AG04450 (cell line): ENCODE results near the gene EIF4G1. TPM values are rescaled to one million over a fixed set of nuclear protein-coding genes. Genes with fewer than 3 reads are reported as not detected.

Experiments used
- CTCF ChIA-PET: fragments of 300-600, 350-600 bp; formaldehyde crosslinking; extraction: SDS; loops from one replicate; lab custom pipeline; 2022; ENCODE audit warnings: antibody characterized with exemption, inconsistent platforms; lab: Charles Lee
- POLR2A ChIA-PET: fragments of 350-600 bp; formaldehyde crosslinking; extraction: SDS; loops from one replicate; lab custom pipeline; 2021; ENCODE audit warnings: antibody characterized with exemption, inconsistent platforms; lab: Yijun Ruan, JAX
- DNase-seq: peaks from one replicate; pipeline ENCODE4 v3.0.0-alpha.2; 2011; ENCODE audit warnings: low read depth, low spot score
- H3K27ac ChIP-seq: one replicate; pipeline ENCODE4 v1.5.1; 2012; ENCODE audit warnings: low read depth, low read length, control low read depth
- H3K27me3 ChIP-seq: one replicate; pipeline ENCODE4 v1.6.0; 2012; ENCODE audit warnings: low read length; ENCODE audit not compliant: control insufficient read depth, insufficient read depth
- H3K4me3 ChIP-seq: 2 replicates; pipeline ENCODE4 v1.5.1; 2011; ENCODE audit warnings: mild to moderate bottlenecking, low read depth, low read length, control low read depth
- H3K9me3 ChIP-seq: 2 replicates; pipeline ENCODE4 v1.5.1; 2012; ENCODE audit warnings: low read length; ENCODE audit not compliant: control insufficient read depth, insufficient read depth
- polyA plus RNA-seq: library from polyadenylated mRNA; depleted of rRNA; stranded (reverse); fragments of >200 nt; gene quantifications from 2 replicates; pipeline ENCODE4 v1.2.3, GENCODE V29; 2011
- TF ChIP-seq, protein P1 (sequence below): IDR thresholded peaks from 2 replicates; pipeline ENCODE4 v1.5.1; 2011; ENCODE audit warnings: low read depth, low read length, control low read depth, inconsistent platforms

The EIF4G1 gene
- polyA plus RNA-seq, 1 experiment = 191 TPM

DNA sequence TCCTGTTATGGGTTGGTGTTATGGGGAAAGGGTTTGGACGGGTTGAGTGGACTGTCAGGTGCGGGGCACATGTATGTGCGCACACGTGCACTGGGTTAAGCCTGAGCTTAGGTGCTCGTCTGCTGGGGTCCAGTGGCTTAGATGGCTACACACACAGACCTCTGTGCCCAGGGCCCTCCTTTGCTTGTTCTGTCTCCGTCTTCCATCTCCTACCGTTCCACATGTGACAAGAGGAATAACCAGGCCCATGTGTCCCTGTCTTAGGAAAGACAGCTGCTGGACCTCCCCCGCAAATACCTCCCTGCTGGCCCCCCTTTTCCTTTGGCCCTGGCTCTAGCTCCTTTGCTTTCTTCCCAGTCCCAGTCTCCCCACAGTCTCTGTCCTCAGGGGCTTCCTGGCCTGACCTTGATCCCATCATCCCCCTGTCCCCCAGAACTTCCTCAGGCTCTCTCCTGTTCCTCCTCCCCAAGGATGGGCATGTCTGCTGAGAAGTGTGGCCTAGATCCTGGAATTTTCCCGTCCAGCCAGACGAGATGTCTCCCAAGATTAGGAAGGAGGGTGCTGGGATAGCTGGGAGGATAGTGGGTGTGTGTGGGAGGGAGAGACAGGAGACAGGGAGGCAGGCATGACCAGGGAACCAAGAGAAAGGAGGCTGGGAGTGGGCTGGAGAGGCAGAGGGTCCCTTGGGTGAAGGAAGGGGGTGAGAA is 64.4 kb downstream of the EIF4G1 start:
- peaks cover 67% of the 10 kb centered on the region for H3K27me3 ChIP-seq
- DNase-seq = no peak
- H3K27ac ChIP-seq = no peak overlapping the region
- CTCF ChIA-PET = no interaction called here
- TF ChIP-seq, protein P1, sequence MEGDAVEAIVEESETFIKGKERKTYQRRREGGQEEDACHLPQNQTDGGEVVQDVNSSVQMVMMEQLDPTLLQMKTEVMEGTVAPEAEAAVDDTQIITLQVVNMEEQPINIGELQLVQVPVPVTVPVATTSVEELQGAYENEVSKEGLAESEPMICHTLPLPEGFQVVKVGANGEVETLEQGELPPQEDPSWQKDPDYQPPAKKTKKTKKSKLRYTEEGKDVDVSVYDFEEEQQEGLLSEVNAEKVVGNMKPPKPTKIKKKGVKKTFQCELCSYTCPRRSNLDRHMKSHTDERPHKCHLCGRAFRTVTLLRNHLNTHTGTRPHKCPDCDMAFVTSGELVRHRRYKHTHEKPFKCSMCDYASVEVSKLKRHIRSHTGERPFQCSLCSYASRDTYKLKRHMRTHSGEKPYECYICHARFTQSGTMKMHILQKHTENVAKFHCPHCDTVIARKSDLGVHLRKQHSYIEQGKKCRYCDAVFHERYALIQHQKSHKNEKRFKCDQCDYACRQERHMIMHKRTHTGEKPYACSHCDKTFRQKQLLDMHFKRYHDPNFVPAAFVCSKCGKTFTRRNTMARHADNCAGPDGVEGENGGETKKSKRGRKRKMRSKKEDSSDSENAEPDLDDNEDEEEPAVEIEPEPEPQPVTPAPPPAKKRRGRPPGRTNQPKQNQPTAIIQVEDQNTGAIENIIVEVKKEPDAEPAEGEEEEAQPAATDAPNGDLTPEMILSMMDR = no peak
- POLR2A ChIA-PET = no interaction called here
- no peak overlapping the region for H3K4me3 ChIP-seq
- no peaks in the 10 kb centered on the region; the same call in 1 of the 2 replicates for H3K9me3 ChIP-seq

DNA sequence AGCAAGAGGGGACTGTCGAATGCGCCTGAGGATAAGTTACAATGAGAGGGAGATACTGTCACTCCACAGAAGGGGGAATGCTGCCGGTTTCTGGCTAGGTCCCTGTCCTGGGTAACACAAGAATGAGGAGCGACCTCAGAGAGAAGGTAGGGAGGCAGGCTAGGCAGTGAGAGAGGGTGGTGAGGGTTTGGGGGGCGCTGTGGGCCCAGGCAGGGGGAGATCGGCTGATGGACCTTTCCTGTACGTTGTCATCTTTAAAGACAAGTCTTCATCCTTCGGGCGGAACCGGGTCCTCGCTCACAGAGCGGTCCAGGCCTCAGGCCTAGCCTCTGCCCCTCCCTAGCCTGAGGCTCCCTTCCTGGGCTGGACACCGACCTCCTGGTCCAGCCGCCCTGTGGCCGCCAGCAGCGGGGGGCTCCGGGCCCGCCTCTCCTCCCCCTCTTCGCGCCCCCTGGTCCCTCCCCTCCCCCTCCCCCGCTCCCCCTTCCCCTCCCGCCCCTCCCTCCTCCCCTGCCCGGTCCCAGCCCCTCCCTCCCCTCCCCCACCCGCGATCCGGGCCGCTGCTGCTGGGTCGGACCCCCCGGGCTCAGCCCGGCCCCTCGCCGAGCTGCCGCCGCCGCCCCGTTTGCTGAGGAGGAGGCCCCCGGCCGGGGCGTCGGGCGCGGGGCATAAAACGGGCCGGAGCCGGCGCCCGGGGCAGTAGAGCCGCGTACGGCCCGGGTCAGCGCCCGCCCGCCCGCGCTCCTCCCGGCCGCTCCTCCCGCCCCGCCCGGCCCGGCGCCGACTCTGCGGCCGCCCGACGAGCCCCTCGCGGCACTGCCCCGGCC is 65.2 kb downstream of the EIF4G1 start, which contains the start of gene CHRD:
TSS of gene CHRD (plus strand) at position 697 of the 827 bp plus-strand sequence. CDS start 265 bp downstream, outside the sequence.
- CTCF ChIA-PET = no interaction called here
- POLR2A ChIA-PET = interaction anchor here (0.6 kb wide), 1 partner anchor 439 kb away, joined by 3 read pairs; no protein-coding TSS in a partner anchor
- TF ChIP-seq, protein P1 = no peak
- DNase-seq = no peak
- H3K27me3 ChIP-seq = peaks cover 67% of the 10 kb centered on the region
- no peaks in the 10 kb centered on the region; the same call in 1 of the 2 replicates for H3K9me3 ChIP-seq
- no peak within 1 kb of the TSS for H3K27ac ChIP-seq
- H3K4me3 ChIP-seq = peak within 1 kb of the TSS; percentile 31; the same call in 1 of the 2 replicates

DNA sequence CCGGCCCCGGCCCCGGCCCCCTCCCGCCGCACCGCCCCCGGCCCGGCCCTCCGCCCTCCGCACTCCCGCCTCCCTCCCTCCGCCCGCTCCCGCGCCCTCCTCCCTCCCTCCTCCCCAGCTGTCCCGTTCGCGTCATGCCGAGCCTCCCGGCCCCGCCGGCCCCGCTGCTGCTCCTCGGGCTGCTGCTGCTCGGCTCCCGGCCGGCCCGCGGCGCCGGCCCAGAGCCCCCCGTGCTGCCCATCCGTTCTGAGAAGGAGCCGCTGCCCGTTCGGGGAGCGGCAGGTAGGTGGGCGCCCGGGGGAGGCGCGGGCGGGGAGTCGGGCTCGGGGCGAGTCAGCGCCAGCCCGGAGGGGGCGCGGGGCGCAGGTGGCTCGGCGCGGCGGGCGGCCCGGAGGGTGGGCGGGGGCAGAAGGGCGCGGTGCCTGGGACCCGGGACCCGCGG is 65.8 kb downstream of the EIF4G1 start:
- TF ChIP-seq, protein P1 = no peak
- ChIA-PET CTCF (interaction anchor here (2.4 kb wide), 1 partner anchor 8 kb away, joined by 24 read pairs; no protein-coding TSS in a partner anchor), POLR2A (interaction anchor here (0.6 kb wide), 1 partner anchor 438 kb away, joined by 3 read pairs; no protein-coding TSS in a partner anchor)
- Histone ChIP-seq H3K9me3 (no peaks in the 10 kb centered on the region; the same call in 1 of the 2 replicates), H3K27me3 (peaks cover 66% of the 10 kb centered on the region), H3K4me3 (peak overlapping the region; percentile 31; the same call in 1 of the 2 replicates), H3K27ac (no peak overlapping the region)
- no peak for DNase-seq

- Histone ChIP-seq H3K27ac (no peak overlapping the region), H3K27me3 (peaks cover 60% of the 10 kb centered on the region), H3K9me3 (no peaks in the 10 kb centered on the region; the same call in 1 of the 2 replicates), H3K4me3 (peak overlapping the region; percentile 31; the same call in 1 of the 2 replicates)
- TF ChIP-seq, protein P1 = no peak
- CTCF ChIA-PET = interaction anchor here (1.3 to 2.4 kb wide), 2 partner anchors 9 to 133 kb away, joined by 4 to 24 read pairs; no protein-coding TSS in a partner anchor
- POLR2A ChIA-PET = no interaction called here
- no peak for DNase-seq
Measured at GRCh38 chr3:184380627-184381260, 66.3 kb downstream of the EIF4G1 start.
